Activated B cell treated with CpG ODN at 0.5 μM for 24 hours (primary cell): Measurements from ENCODE around the gene NFATC3. TPM values are rescaled to one million over a fixed set of nuclear protein-coding genes. Genes with fewer than 3 reads are reported as not detected.

Source experiments
- ATAC-seq: fragments of 200-7000 bp; cut with Tn5 transposase; one replicate; pipeline ENCODE4 v1.10.0; 2021; ENCODE audit warnings: low read depth, mild to moderate bottlenecking, moderate library complexity
- CTCF ChIA-PET: fragments of 350-600 bp; sonication (Branson Sonifier 250); formaldehyde crosslinking; loops from one replicate; lab custom pipeline; 2021; ENCODE audit warnings: antibody characterized with exemption; lab: Charles Lee
- POLR2A ChIA-PET: fragments of 350-600 bp; sonication (Branson Sonifier 250); formaldehyde crosslinking; loops from one replicate; lab custom pipeline; 2021; ENCODE audit warnings: antibody characterized with exemption; lab: Charles Lee
- DNase-seq: peaks from one replicate; pipeline ENCODE4 v3.0.0; 2022
- H3K27ac Mint-ChIP-seq: one replicate; pipeline ENCODE4 v1.8.0; 2020; ENCODE audit warnings: mixed read lengths
- H3K27me3 Mint-ChIP-seq: one replicate; pipeline ENCODE4 v1.8.0; 2021; ENCODE audit warnings: mixed read lengths
- H3K36me3 Mint-ChIP-seq: one replicate; pipeline ENCODE4 v1.8.0; 2021; ENCODE audit warnings: low read depth, mixed read lengths
- H3K4me1 Mint-ChIP-seq: one replicate; pipeline ENCODE4 v1.8.0; 2021; ENCODE audit warnings: mixed read lengths
- H3K4me3 Mint-ChIP-seq: one replicate; pipeline ENCODE4 v1.8.0; 2020; ENCODE audit warnings: mild to moderate bottlenecking, mixed read lengths
- H3K9me3 Mint-ChIP-seq: one replicate; pipeline ENCODE4 v1.8.0; 2020; ENCODE audit warnings: mixed read lengths
- CTCF ChIP-seq: fragments of 200-600 bp; IDR thresholded peaks from one replicate; pipeline ENCODE4 v1.8.0; 2022; ENCODE audit warnings: antibody characterized with exemption, mild to moderate bottlenecking
- intact Hi-C: fragments of 100-400 bp; cut with micrococcal nuclease; formaldehyde crosslinking; loops from one replicate; pipeline ENCODE4 v1.15.1; 2024
- total RNA-seq: library from RNA; stranded (reverse); gene quantifications from 2 replicates; pipeline ENCODE4 v1.2.3, GENCODE V29; 2022

NFATC3 gene
- total RNA-seq, 1 donor from 2014 or later: 72.0 TPM

DNA sequence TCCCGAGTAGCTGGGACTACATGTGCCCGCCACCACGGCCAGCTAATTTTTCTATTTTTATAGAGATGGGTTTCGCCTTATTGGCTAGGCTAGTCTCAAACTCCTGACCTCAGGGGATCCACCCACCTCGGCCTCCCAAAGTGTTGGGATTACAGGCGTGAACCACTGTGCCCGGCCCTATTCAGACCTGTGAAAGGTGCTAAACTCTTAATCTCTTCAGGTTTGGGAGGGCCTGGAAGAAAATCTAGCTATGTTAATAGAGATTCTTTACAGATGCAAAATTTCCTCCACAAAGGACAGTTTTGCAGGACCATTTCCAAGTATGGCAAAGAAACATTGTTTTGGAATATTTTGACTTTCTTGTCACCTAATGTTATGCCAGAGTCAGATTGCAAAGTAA lies 156.9 kb downstream of the NFATC3 start:
- H3K4me3 Mint-ChIP-seq: no peak overlapping the region
- peaks cover 6% of the 10 kb centered on the region for H3K36me3 Mint-ChIP-seq
- peaks cover 41% of the 10 kb centered on the region for H3K4me1 Mint-ChIP-seq
- ATAC-seq (no peak), DNase-seq (no peak)
- ChIA-PET POLR2A (interaction anchor here (1.2 kb wide), 1 partner anchor 16 kb away, joined by 5 read pairs; no protein-coding TSS in a partner anchor), CTCF (interaction anchor here (1.2 to 3.4 kb wide), 2 partner anchors 22 to 87 kb away, joined by 3 to 23 read pairs; partner anchors contain the start of gene SLC7A6)
- H3K27me3 Mint-ChIP-seq: no peaks in the 10 kb centered on the region
- no peak for TF ChIP-seq CTCF
- no peak overlapping the region for H3K27ac Mint-ChIP-seq
- intact Hi-C loops: loop anchor here (10.0 kb wide), 1 partner anchor 203 kb away; the partner anchor contains the start of gene SMPD3
- H3K9me3 Mint-ChIP-seq: no peaks in the 10 kb centered on the region

- CTCF ChIA-PET: interaction anchor here (2.9 to 3.4 kb wide), 2 partner anchors 18 to 85 kb away, joined by 11 to 23 read pairs; no protein-coding TSS in a partner anchor
- Mint-ChIP-seq H3K9me3 (no peaks in the 10 kb centered on the region), H3K27me3 (no peaks in the 10 kb centered on the region), H3K4me3 (peak overlapping the region; percentile 98), H3K27ac (no peak overlapping the region), H3K36me3 (peaks cover 3% of the 10 kb centered on the region), H3K4me1 (peaks cover 42% of the 10 kb centered on the region)
- ATAC-seq: no peak
- POLR2A ChIA-PET: interaction anchor here (0.6 kb wide), 3 partner anchors 14 to 385 kb away, joined by 4 read pairs; no protein-coding TSS in a partner anchor
- DNase-seq: no peak
- TF ChIP-seq CTCF: no peak
- intact Hi-C loops: loop anchor here (10.0 kb wide), 1 partner anchor 202 kb away; the partner anchor contains the start of gene SMPD3
These were observed 158.0 kb downstream of the NFATC3 start for GRCh38 chr16:68242926-68243858.

GRCh38 chr16:68244481-68244902 lies 159.3 kb downstream of the NFATC3 start:
- peaks cover 37% of the 10 kb centered on the region for H3K4me1 Mint-ChIP-seq
- H3K27me3 Mint-ChIP-seq: no peaks in the 10 kb centered on the region
- no peak for DNase-seq
- intact Hi-C loops: loop anchor here (2.0 to 10.0 kb wide), 2 partner anchors 66 to 200 kb away; partner anchors contain the start of genes PRMT7, SLC7A6OS and SMPD3
- H3K36me3 Mint-ChIP-seq: peaks cover 4% of the 10 kb centered on the region
- ATAC-seq: no peak
- TF ChIP-seq CTCF: no peak
- no peak overlapping the region for H3K27ac Mint-ChIP-seq
- H3K4me3 Mint-ChIP-seq: peak overlapping the region; percentile 98
- no peaks in the 10 kb centered on the region for H3K9me3 Mint-ChIP-seq
- ChIA-PET CTCF (interaction anchor here (0.7 to 2.9 kb wide), 6 partner anchors 8 to 764 kb away, joined by 3 to 11 read pairs (median 4); partner anchors contain the start of genes ATP6V0D1 and SLC7A6), POLR2A (interaction anchor here (0.5 to 2.1 kb wide), 10 partner anchors 8 to 765 kb away, joined by 3 to 13 read pairs (median 4); partner anchors contain the start of genes ESRP2, PRMT7, SLC7A6 and SLC7A6OS)

DNA sequence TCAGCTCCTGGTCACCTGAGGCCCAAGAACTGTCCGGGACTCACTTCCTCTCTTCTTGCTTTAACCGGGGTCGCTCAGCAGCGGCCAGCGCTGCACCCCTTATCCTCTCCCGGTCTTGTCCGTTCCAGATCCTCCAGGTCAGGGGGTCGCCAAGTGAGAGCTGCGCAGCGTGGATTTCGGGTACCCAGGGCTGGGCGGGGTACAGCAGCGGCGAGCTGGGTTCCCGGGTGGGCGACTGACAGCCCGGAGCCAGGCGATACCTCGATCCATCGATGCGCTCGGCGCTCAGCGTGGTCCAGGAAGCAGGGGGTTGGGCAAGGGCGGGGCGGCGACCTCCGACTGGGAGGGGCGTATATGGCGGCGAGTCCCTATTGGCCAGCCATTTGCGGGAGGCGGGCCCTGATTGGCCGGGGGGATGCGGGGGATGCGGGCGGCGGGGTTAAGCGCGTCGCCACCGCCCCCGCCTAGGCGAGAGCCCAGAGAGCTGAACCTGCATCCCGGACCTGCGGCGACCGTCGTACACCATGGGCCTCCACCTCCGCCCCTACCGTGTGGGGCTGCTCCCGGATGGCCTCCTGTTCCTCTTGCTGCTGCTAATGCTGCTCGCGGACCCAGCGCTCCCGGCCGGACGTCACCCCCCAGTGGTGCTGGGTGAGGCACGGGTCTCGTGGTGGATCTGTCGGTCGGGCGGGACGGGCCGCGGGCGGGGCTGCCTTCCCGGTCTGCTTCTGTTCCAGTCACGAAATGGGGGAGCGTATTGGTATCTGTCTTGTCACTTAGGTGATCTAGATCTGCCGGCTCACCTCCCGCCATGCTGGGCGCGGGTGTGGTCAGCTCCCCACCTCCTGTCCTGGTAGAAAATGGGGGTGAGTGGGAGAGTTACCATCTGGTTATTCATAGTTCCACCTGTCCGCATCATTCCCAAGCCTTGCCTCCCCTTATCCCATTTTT lies 160.0 kb downstream of the NFATC3 start, which contains the start of gene PLA2G15:
TSS of gene PLA2G15 (plus strand) at position 471 of the 951 bp plus-strand sequence. CDS start at position 525, 54 bp downstream.
- intact Hi-C loops: loop anchor here (1.0 to 10.0 kb wide), 6 partner anchors 8 to 277 kb away; partner anchors contain the start of genes PRMT7, SLC7A6, SLC7A6OS and SMPD3
- ChIA-PET CTCF (interaction anchor here (0.7 to 2.9 kb wide), 7 partner anchors 8 to 764 kb away, joined by 3 to 11 read pairs (median 3); partner anchors contain the start of genes ATP6V0D1 and SLC7A6), POLR2A (interaction anchor here (0.5 to 2.1 kb wide), 11 partner anchors 9 to 765 kb away, joined by 3 to 13 read pairs (median 4); partner anchors contain the start of genes ESRP2, PRMT7, SLC7A6 and SLC7A6OS)
- H3K27ac Mint-ChIP-seq: peak within 1 kb of the TSS; percentile 85
- H3K4me3 Mint-ChIP-seq: peak within 1 kb of the TSS; percentile 98
- H3K9me3 Mint-ChIP-seq: no peaks in the 10 kb centered on the region
- peak; percentile 96 for DNase-seq
- peaks cover 7% of the 10 kb centered on the region for H3K36me3 Mint-ChIP-seq
- TF ChIP-seq CTCF: no peak
- ATAC-seq: peak; percentile 99
- peaks cover 32% of the 10 kb centered on the region for H3K4me1 Mint-ChIP-seq
- no peaks in the 10 kb centered on the region for H3K27me3 Mint-ChIP-seq
